22Rv1 (cell line): ENCODE results near the gene FBN1.

ENCODE experiments used
- ZFX ChIP-seq: fragments of 450-650 bp; IDR thresholded peaks from 2 replicates; pipeline ENCODE4 v1.6.1; 2017; ENCODE audit warnings: antibody characterized with exemption, borderline replicate concordance
- TF ChIP-seq, protein P1 (sequence below): fragments of 450-650 bp; IDR thresholded peaks from 2 replicates; pipeline ENCODE4 v1.5.1; 2017; ENCODE audit warnings: mild to moderate bottlenecking

DNA sequence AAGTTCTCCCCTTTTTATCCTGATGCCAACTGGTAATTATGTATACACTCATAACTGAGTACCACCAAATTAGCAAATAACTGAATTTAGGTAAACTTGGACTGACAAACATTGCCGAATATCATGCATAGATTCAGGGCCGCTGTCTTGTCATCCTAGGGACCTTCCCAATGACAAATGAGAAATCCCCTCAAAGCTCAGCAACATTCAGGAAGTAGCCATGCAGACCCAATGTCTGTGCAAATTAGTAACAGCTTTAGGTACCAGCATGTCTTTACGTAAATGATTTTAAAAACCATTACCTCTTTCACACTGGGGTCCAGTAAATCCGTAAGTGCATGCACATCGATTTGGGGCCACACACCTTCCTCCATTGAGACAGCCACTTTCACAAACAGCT lies 49.5 kb downstream of the FBN1 start:
- TF ChIP-seq, protein P1, sequence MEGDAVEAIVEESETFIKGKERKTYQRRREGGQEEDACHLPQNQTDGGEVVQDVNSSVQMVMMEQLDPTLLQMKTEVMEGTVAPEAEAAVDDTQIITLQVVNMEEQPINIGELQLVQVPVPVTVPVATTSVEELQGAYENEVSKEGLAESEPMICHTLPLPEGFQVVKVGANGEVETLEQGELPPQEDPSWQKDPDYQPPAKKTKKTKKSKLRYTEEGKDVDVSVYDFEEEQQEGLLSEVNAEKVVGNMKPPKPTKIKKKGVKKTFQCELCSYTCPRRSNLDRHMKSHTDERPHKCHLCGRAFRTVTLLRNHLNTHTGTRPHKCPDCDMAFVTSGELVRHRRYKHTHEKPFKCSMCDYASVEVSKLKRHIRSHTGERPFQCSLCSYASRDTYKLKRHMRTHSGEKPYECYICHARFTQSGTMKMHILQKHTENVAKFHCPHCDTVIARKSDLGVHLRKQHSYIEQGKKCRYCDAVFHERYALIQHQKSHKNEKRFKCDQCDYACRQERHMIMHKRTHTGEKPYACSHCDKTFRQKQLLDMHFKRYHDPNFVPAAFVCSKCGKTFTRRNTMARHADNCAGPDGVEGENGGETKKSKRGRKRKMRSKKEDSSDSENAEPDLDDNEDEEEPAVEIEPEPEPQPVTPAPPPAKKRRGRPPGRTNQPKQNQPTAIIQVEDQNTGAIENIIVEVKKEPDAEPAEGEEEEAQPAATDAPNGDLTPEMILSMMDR = no peak
- TF ChIP-seq ZFX = no peak
